DND-41 (cell line): ENCODE data around the gene SELENOF.

Experiments used
- EZH2 ChIP-seq: IDR thresholded peaks from 3 replicates; pipeline ENCODE4 v1.6.1; 2012; ENCODE audit warnings: borderline replicate concordance, low read depth, mild to moderate bottlenecking, moderate library complexity, low read length, inconsistent platforms; ENCODE audit not compliant: severe bottlenecking
- TF ChIP-seq, protein P1 (sequence below): IDR thresholded peaks from 2 replicates; pipeline ENCODE4 v1.5.1; 2012; ENCODE audit warnings: borderline replicate concordance, low read length, moderate library complexity, mild to moderate bottlenecking; ENCODE audit not compliant: poor library complexity, severe bottlenecking; ENCODE audit errors: extremely low read depth

- TF ChIP-seq, protein P1, sequence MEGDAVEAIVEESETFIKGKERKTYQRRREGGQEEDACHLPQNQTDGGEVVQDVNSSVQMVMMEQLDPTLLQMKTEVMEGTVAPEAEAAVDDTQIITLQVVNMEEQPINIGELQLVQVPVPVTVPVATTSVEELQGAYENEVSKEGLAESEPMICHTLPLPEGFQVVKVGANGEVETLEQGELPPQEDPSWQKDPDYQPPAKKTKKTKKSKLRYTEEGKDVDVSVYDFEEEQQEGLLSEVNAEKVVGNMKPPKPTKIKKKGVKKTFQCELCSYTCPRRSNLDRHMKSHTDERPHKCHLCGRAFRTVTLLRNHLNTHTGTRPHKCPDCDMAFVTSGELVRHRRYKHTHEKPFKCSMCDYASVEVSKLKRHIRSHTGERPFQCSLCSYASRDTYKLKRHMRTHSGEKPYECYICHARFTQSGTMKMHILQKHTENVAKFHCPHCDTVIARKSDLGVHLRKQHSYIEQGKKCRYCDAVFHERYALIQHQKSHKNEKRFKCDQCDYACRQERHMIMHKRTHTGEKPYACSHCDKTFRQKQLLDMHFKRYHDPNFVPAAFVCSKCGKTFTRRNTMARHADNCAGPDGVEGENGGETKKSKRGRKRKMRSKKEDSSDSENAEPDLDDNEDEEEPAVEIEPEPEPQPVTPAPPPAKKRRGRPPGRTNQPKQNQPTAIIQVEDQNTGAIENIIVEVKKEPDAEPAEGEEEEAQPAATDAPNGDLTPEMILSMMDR: no peak
- no peak for TF ChIP-seq EZH2
These were observed 45.4 kb downstream of the SELENOF start for GRCh38 chr1:86868477-86868876.
